A549 (cell line): Measurements from ENCODE around the gene PRRG1. TPM values are rescaled to one million over a fixed set of nuclear protein-coding genes. Genes with fewer than 3 reads are reported as not detected.

Source experiments
- ATAC-seq, 2 experiments: fragments of 200-7000 bp in 1 of 2; fragments of >200 bp in 1 of 2; cut with Nextera tagmentation in 1 of 2; cut with Tn5 transposase in 1 of 2; 3 replicates each; pipeline versions ENCODE4 v1.8.0 to v1.9.1; 2018 to 2020; ENCODE audit warnings: mild to moderate bottlenecking in 1 of 2, moderate library complexity in 1 of 2
- CTCF ChIA-PET: fragments of 300-600 bp; sonication (Branson Sonifier 250); formaldehyde crosslinking; extraction: SDS; loops from one replicate; lab custom pipeline; 2021; ENCODE audit warnings: antibody characterized with exemption, inconsistent platforms; lab: Yijun Ruan, JAX
- POLR2A ChIA-PET: fragments of 350-600 bp; formaldehyde crosslinking; extraction: SDS; loops from one replicate; lab custom pipeline; 2021; ENCODE audit warnings: antibody characterized with exemption, inconsistent platforms; lab: Yijun Ruan, JAX
- DNase-seq, 2 experiments: peaks; one replicate each; pipeline versions ENCODE4 v3.0.0 to v3.0.0-alpha.2; 2011 to 2016; ENCODE audit warnings: low read depth in 1 of 2, low spot score in 1 of 2
- FAIRE-seq: peaks from 2 replicates; lab custom pipeline; 2011; peaks lifted over from hg19 to GRCh38; lab: Jason Lieb, UNC
- H3K27ac ChIP-seq, 2 experiments: fragments of >200 bp; sonication (Bioruptor Twin); formaldehyde crosslinking; 3 replicates each; pipeline ENCODE4 v1.5.1; 2016 to 2017
- H3K4me1 ChIP-seq: fragments of >200 bp; sonication (Bioruptor Twin); formaldehyde crosslinking; 3 replicates; pipeline ENCODE4 v1.6.1; 2016
- H3K4me2 ChIP-seq: fragments of >200 bp; sonication (Bioruptor Twin); formaldehyde crosslinking; 3 replicates; pipeline ENCODE4 v1.6.1; 2016
- H3K4me3 ChIP-seq: fragments of >200 bp; sonication (Bioruptor Twin); formaldehyde crosslinking; 3 replicates; pipeline ENCODE4 v1.5.1; 2016
- H3K9me3 ChIP-seq: fragments of >200 bp; sonication (Bioruptor Twin); formaldehyde crosslinking; 3 replicates; pipeline ENCODE4 v1.6.1; 2016
- BHLHE40 ChIP-seq: IDR thresholded peaks from 2 replicates; pipeline ENCODE4 v1.6.1; 2012; ENCODE audit warnings: low read depth, low read length, inconsistent platforms
- CBX2 ChIP-seq: fragments of 200-600 bp; sonication (generic); IDR thresholded peaks from 2 replicates; pipeline ENCODE4 v1.6.1; 2016; ENCODE audit warnings: low read depth, mild to moderate bottlenecking, borderline replicate concordance
- CEBPB ChIP-seq, 2 experiments: fragments of >200 bp in 1 of 2; sonication (Bioruptor Twin) in 1 of 2; formaldehyde crosslinking in 1 of 2; IDR thresholded peaks; 2 replicates each; pipeline ENCODE4 v1.6.1; 2012 to 2016
- CHD2 ChIP-seq: fragments of 150-350 bp; IDR thresholded peaks from 2 replicates; pipeline ENCODE4 v1.6.1; 2014; ENCODE audit warnings: low read length; ENCODE audit not compliant: partially characterized antibody
- CHD4 ChIP-seq: fragments of 200-600 bp; sonication (generic); IDR thresholded peaks from 2 replicates; pipeline ENCODE4 v1.6.1; 2016; ENCODE audit warnings: antibody characterized with exemption, mild to moderate bottlenecking, borderline replicate concordance
- EHF ChIP-seq: fragments of 250-450 bp; sonication (Bioruptor Pico); IDR thresholded peaks from 2 replicates; pipeline ENCODE4 v1.5.0; 2020; ENCODE audit warnings: mild to moderate bottlenecking
- ELK1 ChIP-seq: fragments of 150-350 bp; IDR thresholded peaks from 2 replicates; pipeline ENCODE4 v1.6.1; 2014; ENCODE audit warnings: low read depth, mild to moderate bottlenecking, low read length
- HEYL ChIP-seq: fragments of 250-450 bp; sonication (Bioruptor Pico); IDR thresholded peaks from 2 replicates; pipeline ENCODE4 v1.8.0; 2021; ENCODE audit warnings: mild to moderate bottlenecking, moderate library complexity
- HMGXB4 ChIP-seq: fragments of 250-450 bp; sonication (Bioruptor Pico); IDR thresholded peaks from 2 replicates; pipeline ENCODE4 v1.5.0; 2021; ENCODE audit warnings: mild to moderate bottlenecking, moderate library complexity, borderline replicate concordance
- HOXB13 ChIP-seq: fragments of 250-450 bp; sonication (Bioruptor Pico); IDR thresholded peaks from 2 replicates; pipeline ENCODE4 v1.5.0; 2020; ENCODE audit warnings: low read depth, mild to moderate bottlenecking, moderate library complexity
- JUNB ChIP-seq: fragments of >200 bp; sonication (Bioruptor Twin); formaldehyde crosslinking; IDR thresholded peaks from 2 replicates; pipeline ENCODE4 v1.6.1; 2016
- KDM1A ChIP-seq: fragments of 200-600 bp; sonication (generic); IDR thresholded peaks from 2 replicates; pipeline ENCODE4 v1.6.1; 2016; ENCODE audit warnings: low read depth, mild to moderate bottlenecking
- KDM5A ChIP-seq: fragments of 200-600 bp; sonication (generic); IDR thresholded peaks from 2 replicates; pipeline ENCODE4 v1.6.1; 2016; ENCODE audit warnings: antibody characterized with exemption, mild to moderate bottlenecking
- NFE2L2 ChIP-seq: fragments of 150-350 bp; conservative IDR thresholded peaks from 2 replicates; pipeline ENCODE4 v1.6.1; 2014; ENCODE audit warnings: low read length
- NR3C1 ChIP-seq: fragments of >200 bp; sonication (Bioruptor Twin); formaldehyde crosslinking; IDR thresholded peaks from 3 replicates; pipeline ENCODE4 v1.6.1; 2017
- PHF8 ChIP-seq: fragments of 200-600 bp; sonication (generic); IDR thresholded peaks from 2 replicates; pipeline ENCODE4 v1.6.1; 2016; ENCODE audit warnings: low read depth, mild to moderate bottlenecking, antibody characterized with exemption, moderate library complexity, borderline replicate concordance
- RNF2 ChIP-seq: fragments of 200-600 bp; sonication (generic); IDR thresholded peaks from 2 replicates; pipeline ENCODE4 v1.6.1; 2016; ENCODE audit warnings: low read depth, mild to moderate bottlenecking, antibody characterized with exemption, moderate library complexity, borderline replicate concordance
- SREBF2 ChIP-seq: fragments of 450-650 bp; IDR thresholded peaks from 2 replicates; pipeline ENCODE4 v1.6.1; 2014; ENCODE audit warnings: mild to moderate bottlenecking, moderate library complexity
- TFCP2L1 ChIP-seq: fragments of 250-450 bp; sonication (Bioruptor Pico); IDR thresholded peaks from 2 replicates; pipeline ENCODE4 v1.5.0; 2021; ENCODE audit warnings: mild to moderate bottlenecking
- ZC3H11A ChIP-seq: fragments of 450-650 bp; IDR thresholded peaks from 2 replicates; pipeline ENCODE4 v1.6.1; 2014; ENCODE audit warnings: antibody characterized with exemption, mild to moderate bottlenecking
- WGBS: methylation state at CpG from one replicate; pipeline ENCODE4 v1.1.6; 2017; ENCODE audit errors: missing lambda C conversion rate; 5-methylcytosine and 5-hydroxymethylcytosine counted together
- polyA plus RNA-seq, 4 experiments: library from polyadenylated mRNA; depleted of rRNA in 3 of 4; stranded (reverse); fragments of >200 nt; fragmentation: RNase III in 1 of 4; extraction: RNeasy Plus Mini Kit Qiagen cat#74134 plus additional on column Dnase treatment in 1 of 4; gene quantifications; 2 replicates in 3 of 4; 3 replicates in 1 of 4; pipeline ENCODE4 v1.2.3, GENCODE V29; 2011 to 2017

PRRG1 gene
- polyA plus RNA-seq, 2 of the 4 experiments (the other 2 are of a cell fraction) = 5.0 to 15.9 TPM

- TF ChIP-seq CEBPB (IDR thresholded peaks at IDR 0.05) (no peak), HMGXB4 (CRISPR knock-in tag) (no peak), HOXB13 (CRISPR knock-in tag) (no peak), CBX2 (no peak), NR3C1 (no peak), RNF2 (no peak), NFE2L2 (no peak), HEYL (CRISPR knock-in tag) (no peak), CHD2 (no peak), SREBF2 (no peak), JUNB (no peak), EHF (no peak), BHLHE40 (no peak), ELK1 (no peak), KDM5A (no peak), PHF8 (no peak), CHD4 (no peak), KDM1A (no peak), ZC3H11A (no peak), TFCP2L1 (no peak)
- ATAC-seq (no peak), FAIRE-seq (no peak), DNase-seq (no peak)
- CTCF ChIA-PET = no interaction called here
- no peak overlapping the region for H3K4me3 ChIP-seq
- H3K27ac ChIP-seq = no peak overlapping the region
- H3K9me3 ChIP-seq = no peaks in the 10 kb centered on the region
- H3K4me1 ChIP-seq = no peaks in the 10 kb centered on the region
- no peak overlapping the region for H3K4me2 ChIP-seq
- POLR2A ChIA-PET = no interaction called here
- 83% methylated on average over 29 of the region's 35 CpGs for WGBS
These were observed 155.8 kb downstream of the PRRG1 start for GRCh38 chrX:37504991-37505390.

Other genes starting within 250 kb of the PRRG1 start
- not detected in 2 replicates for gene LANCL3, start 222.3 kb downstream of the PRRG1 start, polyA plus RNA-seq (2011; rRNA removed)
- gene LANCL3, start 222.3 kb downstream of the PRRG1 start, polyA plus RNA-seq (2017; fragmentation: RNase III; extraction: RNeasy Plus Mini Kit Qiagen cat#74134 plus additional on column Dnase treatment) = not detected in 3 replicates